A673 (cell line): ENCODE results near the gene FANCD2OS. TPM values are rescaled to one million over a fixed set of nuclear protein-coding genes. Genes with fewer than 3 reads are reported as not detected.

ENCODE experiments used
- BruUV-seq: library from RNA; stranded (reverse); fragments of 400-500 nt; replicated peaks from 2 replicates; lab custom pipeline; 2021; lab: Mats Ljungman, UMichigan
- CTCF ChIA-PET: fragments of 300-600 bp; sonication (Branson Sonifier 250); formaldehyde crosslinking; loops from one replicate; lab custom pipeline; 2022; ENCODE audit warnings: antibody characterized with exemption; lab: Charles Lee
- POLR2A ChIA-PET: fragments of 300-600 bp; sonication (Branson Sonifier 250); formaldehyde crosslinking; loops from one replicate; lab custom pipeline; 2022; ENCODE audit warnings: antibody characterized with exemption; ENCODE audit not compliant: low non-redundant PET; lab: Charles Lee
- DNase-seq: peaks from one replicate; pipeline ENCODE4 v3.0.0-alpha.2; 2015; ENCODE audit warnings: low spot score
- H3K27ac ChIP-seq: fragments of 200-600 bp; sonication (generic); 2 replicates; pipeline ENCODE4 v1.5.1; 2016; ENCODE audit warnings: mixed run types, low read depth, mild to moderate bottlenecking, mixed read lengths, antibody characterized with exemption, low read length; ENCODE audit not compliant: poor library complexity, severe bottlenecking
- H3K27me3 ChIP-seq: fragments of 200-600 bp; sonication (generic); replicated peaks from 2 replicates; pipeline ENCODE4 v1.6.1; 2017; ENCODE audit warnings: mixed run types, low read depth, mild to moderate bottlenecking, mixed read lengths, antibody characterized with exemption, low read length; ENCODE audit not compliant: insufficient read depth, poor library complexity
- H3K36me3 ChIP-seq: fragments of 200-600 bp; sonication (generic); 2 replicates; pipeline ENCODE4 v1.6.1; 2016; ENCODE audit warnings: mixed run types, mild to moderate bottlenecking, mixed read lengths, antibody characterized with exemption, low read length; ENCODE audit not compliant: insufficient read depth, poor library complexity, severe bottlenecking
- H3K4me1 ChIP-seq: fragments of 200-600 bp; sonication (generic); 2 replicates; pipeline ENCODE4 v1.6.1; 2017; ENCODE audit warnings: mixed run types, mild to moderate bottlenecking, mixed read lengths, antibody characterized with exemption, low read length; ENCODE audit not compliant: insufficient read depth, poor library complexity, severe bottlenecking
- H3K4me3 ChIP-seq: fragments of 200-600 bp; sonication (generic); 2 replicates; pipeline ENCODE4 v1.5.1; 2016; ENCODE audit warnings: low read depth, mixed run types, mild to moderate bottlenecking, mixed read lengths, low read length; ENCODE audit not compliant: poor library complexity, severe bottlenecking
- H3K9me3 ChIP-seq: fragments of 200-600 bp; sonication (generic); 2 replicates; pipeline ENCODE4 v1.6.1; 2016; ENCODE audit warnings: mixed run types, low read depth, mild to moderate bottlenecking, mixed read lengths, antibody characterized with exemption, low read length; ENCODE audit not compliant: poor library complexity, severe bottlenecking
- CTCF ChIP-seq: fragments of 300-800, 200-600 bp; sonication (generic); conservative IDR thresholded peaks from 2 replicates; pipeline ENCODE4 v1.5.1; 2017; ENCODE audit warnings: low read depth, mild to moderate bottlenecking, antibody characterized with exemption, low read length, moderate library complexity, mixed read lengths
- EZH2 ChIP-seq: fragments of 200-600 bp; sonication (generic); IDR thresholded peaks from 2 replicates; pipeline ENCODE4 v1.6.1; 2017; ENCODE audit warnings: borderline replicate concordance, low read depth, mild to moderate bottlenecking, mixed read lengths, antibody characterized with exemption, low read length; ENCODE audit not compliant: poor library complexity, severe bottlenecking
- intact Hi-C: fragments of 100-400 bp; cut with micrococcal nuclease; formaldehyde crosslinking; loops from one replicate; pipeline ENCODE4 v1.10.0; 2022; ENCODE audit not compliant: unreplicated experiment
- total RNA-seq: library from RNA; stranded (reverse); gene quantifications from 2 replicates; pipeline ENCODE4 v1.2.3, GENCODE V29; 2021

Gene FANCD2OS
- total RNA-seq, 1 experiment from 2014 or later: not detected

GRCh38 chr3:10155123-10155472 is 47.0 kb upstream of the FANCD2OS start:
- peaks cover 3% of the 10 kb centered on the region for H3K4me1 ChIP-seq
- intact Hi-C loops: no loop called here
- TF ChIP-seq EZH2 (no peak), CTCF (no peak)
- H3K36me3 ChIP-seq: peaks cover 33% of the 10 kb centered on the region
- H3K27me3 ChIP-seq: no peaks in the 10 kb centered on the region
- ChIA-PET CTCF (no interaction called here), POLR2A (no interaction called here)
- DNase-seq: no peak
- no TSS peak for BruUV-seq
- H3K4me3 ChIP-seq: no peak overlapping the region
- no peaks in the 10 kb centered on the region for H3K9me3 ChIP-seq
- no peak overlapping the region for H3K27ac ChIP-seq

GRCh38 chr3:10154335-10155122 is 46.5 kb upstream of the FANCD2OS start:
- CTCF ChIA-PET: no interaction called here
- TF ChIP-seq CTCF (no peak), EZH2 (no peak)

GRCh38 chr3:10150987-10151386 is 42.9 kb upstream of the FANCD2OS start:
- ChIA-PET POLR2A (no interaction called here), CTCF (no interaction called here)

More at GRCh38 chr3:10154335-10155122, 46.5 kb upstream of the FANCD2OS start:
- intact Hi-C loops: no loop called here
- BruUV-seq: no TSS peak
- Histone ChIP-seq H3K27ac (no peak overlapping the region), H3K9me3 (no peaks in the 10 kb centered on the region), H3K4me1 (no peaks in the 10 kb centered on the region), H3K36me3 (peaks cover 38% of the 10 kb centered on the region), H3K4me3 (no peak overlapping the region), H3K27me3 (no peaks in the 10 kb centered on the region)
- no peak for DNase-seq
- POLR2A ChIA-PET: no interaction called here

More at GRCh38 chr3:10150987-10151386, 42.9 kb upstream of the FANCD2OS start:
- TF ChIP-seq CTCF (no peak), EZH2 (no peak)
- H3K9me3 ChIP-seq: no peaks in the 10 kb centered on the region
- intact Hi-C loops: no loop called here
- no peak for DNase-seq
- BruUV-seq: no TSS peak
- no peaks in the 10 kb centered on the region for H3K4me1 ChIP-seq
- H3K27ac ChIP-seq: no peak overlapping the region
- H3K36me3 ChIP-seq: peaks cover 48% of the 10 kb centered on the region
- H3K27me3 ChIP-seq: no peaks in the 10 kb centered on the region
- H3K4me3 ChIP-seq: no peak overlapping the region
